ENCODE measurements around the gene SFXN3. TPM values are rescaled to one million over a fixed set of nuclear protein-coding genes. Genes with fewer than 3 reads are reported as not detected.
A peak's percentile ranks its signal among the peaks of the same experiment; 100 is the strongest.

The SFXN3 gene
- total and polyA plus RNA-seq, 11 donors = 11.7 to 37.4 (median 17.8) TPM

DNA sequence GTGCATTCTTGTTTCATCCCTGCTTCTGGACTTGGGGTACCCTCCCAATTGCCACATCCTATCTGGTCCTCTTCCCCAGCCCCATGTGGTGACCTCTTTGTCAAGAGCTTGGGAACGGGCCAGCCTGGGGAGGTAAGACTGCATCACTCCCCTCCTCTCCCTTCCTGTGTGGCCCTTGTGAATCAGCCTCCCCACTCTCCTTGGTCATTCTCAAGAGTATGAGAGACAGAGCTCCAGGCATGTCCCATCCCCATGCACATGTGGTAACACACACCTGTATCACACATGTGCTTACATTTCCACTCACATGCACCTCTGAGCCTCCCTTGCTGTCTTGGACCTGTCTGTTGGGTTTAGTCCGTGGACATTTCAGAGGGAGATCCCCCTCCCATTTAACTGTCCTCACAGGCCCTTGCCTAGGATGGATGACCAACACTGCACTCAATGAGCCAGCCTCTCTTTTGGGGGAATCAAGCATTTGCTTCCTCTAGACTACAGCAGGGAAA is 46.3 kb upstream of the SFXN3 start:
- Histone ChIP-seq H3K9me3 (no peaks in the 10 kb centered on the region), H3K27ac (no peak overlapping the region), H3K27me3 (no peaks in the 10 kb centered on the region), H3K4me1 (peaks cover 0 to 31% (median 23%) of the 10 kb centered on the region in 12 donors), H3K36me3 (peaks cover 0 to 64% (median 43%) of the 10 kb centered on the region in 9 donors), H3K4me3 (no peak overlapping the region)
- ATAC-seq = no peak
- TF ChIP-seq POLR2A (IDR thresholded peaks at IDR 0.05) = no peak
- no peak for TF ChIP-seq CTCF (IDR thresholded peaks at IDR 0.05)
- DNase-seq = no peak
- 74 to 86% (median 79%) methylated on average over 2 of the region's 2 CpGs for whole genome bisulfite sequencing, 4 donors
- intact Hi-C loops (cut with DNase I) = loop anchor here in 2 of 10 donors (5.0 kb wide), 2 partner anchors 43 to 48 kb away; partner anchors contain the start of genes PDZD7 (in 1 of the 2) and SFXN3 (in 1 of the 2)

DNA sequence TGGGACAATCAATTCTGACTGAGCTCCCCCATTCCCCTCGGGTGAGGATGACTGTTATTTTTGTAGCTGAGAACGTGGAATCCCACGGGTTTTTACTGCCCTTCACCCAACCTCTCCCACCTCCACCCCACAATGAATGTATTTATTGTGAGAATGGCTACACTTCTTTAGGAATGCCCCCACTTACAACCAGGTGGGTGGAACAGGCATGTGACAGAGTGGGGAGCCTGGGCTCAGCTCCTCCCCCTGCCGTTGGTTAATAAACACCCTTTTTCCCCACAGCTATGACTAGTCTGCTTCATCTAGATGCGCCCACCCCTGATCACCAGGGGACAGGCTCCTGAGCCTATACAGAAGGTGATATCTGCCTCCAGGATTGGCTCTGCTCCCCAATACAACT is 45.7 kb upstream of the SFXN3 start:
- no peak for DNase-seq
- ATAC-seq = no peak
- intact Hi-C loops (cut with DNase I) = loop anchor here in 2 of 10 donors (5.0 kb wide), 2 partner anchors 42 to 47 kb away; partner anchors contain the start of genes PDZD7 (in 1 of the 2) and SFXN3 (in 1 of the 2)
- no peak for TF ChIP-seq CTCF (IDR thresholded peaks at IDR 0.05)
- TF ChIP-seq POLR2A (IDR thresholded peaks at IDR 0.05) = no peak
- no peak overlapping the region for H3K27ac ChIP-seq
- no peaks in the 10 kb centered on the region for H3K9me3 ChIP-seq
- H3K27me3 ChIP-seq = no peaks in the 10 kb centered on the region
- H3K36me3 ChIP-seq = peaks cover 0 to 64% (median 43%) of the 10 kb centered on the region in 9 donors
- no peak overlapping the region for H3K4me3 ChIP-seq
- H3K4me1 ChIP-seq = peaks cover 0 to 31% (median 23%) of the 10 kb centered on the region in 12 donors
- 68 to 79% (median 72%) methylated on average over 5 of the region's 5 CpGs for whole genome bisulfite sequencing, 4 donors

- intact Hi-C loops (cut with DNase I) = loop anchor here in 2 of 10 donors (5.0 kb wide), 2 partner anchors 41 to 46 kb away; partner anchors contain the start of genes PDZD7 (in 1 of the 2) and SFXN3 (in 1 of the 2)
- Histone ChIP-seq H3K36me3 (peaks cover 0 to 64% (median 43%) of the 10 kb centered on the region in 9 donors), H3K4me1 (peaks cover 0 to 31% (median 23%) of the 10 kb centered on the region in 12 donors), H3K27me3 (no peaks in the 10 kb centered on the region), H3K4me3 (peak overlapping the region; percentile 69 to 97 (median 87)), H3K27ac (peak overlapping the region in 9 of 12 donors; percentile 44 to 89 (median 83)), H3K9me3 (no peaks in the 10 kb centered on the region)
- TF ChIP-seq CTCF (IDR thresholded peaks at IDR 0.05) (no peak), POLR2A (IDR thresholded peaks at IDR 0.05) (no peak)
- WGBS, 4 donors = 13 to 21% (median 19%) methylated on average over 17 of the region's 17 CpGs
- ATAC-seq (peak in 1 of 4 donors; percentile 2), DNase-seq (no peak)
These were observed 44.4 kb upstream of the SFXN3 start for GRCh38 chr10:100986623-100986951.

GRCh38 chr10:100986952-100987684 is 43.9 kb upstream of the SFXN3 start, which contains the start of the genes MRPL43 and TWNK:
TSS of gene MRPL43 (minus strand) at chr10:100987497. CDS start at chr10:100987443, 54 bp downstream.
TSS of gene TWNK (plus strand) at chr10:100987543. CDS start at chr10:100988211, 668 bp downstream.
- H3K4me3 ChIP-seq = peak within 1 kb of the TSS; percentile 69 to 97 (median 87)
- H3K27me3 ChIP-seq = no peaks in the 10 kb centered on the region
- H3K27ac ChIP-seq = peak within 1 kb of the TSS; percentile 44 to 89 (median 82)
- 1 to 2% (median 1%) methylated on average over 45 to 75 of the region's 75 CpGs for WGBS, 4 donors
- peaks cover 0 to 60% (median 42%) of the 10 kb centered on the region in 9 donors for H3K36me3 ChIP-seq
- TF ChIP-seq POLR2A (IDR thresholded peaks at IDR 0.05) = peak in 1 of 2 donors; percentile 23
- TF ChIP-seq CTCF (IDR thresholded peaks at IDR 0.05) = no peak
- DNase-seq = peak; percentile 80 to 90 (median 88)
- intact Hi-C loops (cut with DNase I) = loop anchor here in 2 of 10 donors (5.0 kb wide), 2 partner anchors 40 to 45 kb away; partner anchors contain the start of genes PDZD7 (in 1 of the 2) and SFXN3 (in 1 of the 2)
- no peaks in the 10 kb centered on the region for H3K9me3 ChIP-seq
- peak; percentile 83 to 93 (median 91) for ATAC-seq
- H3K4me1 ChIP-seq = peaks cover 0 to 31% (median 23%) of the 10 kb centered on the region in 12 donors

Measured in heart left ventricle (tissue), 16 donors.